Endothelial cell of umbilical vein (primary cell): ENCODE results near the gene SSBP3. TPM values are rescaled to one million over a fixed set of nuclear protein-coding genes. Genes with fewer than 3 reads are reported as not detected.

ENCODE experiments used
- BruUV-seq: library from RNA; stranded (reverse); fragments of 400-500 nt; replicated peaks from 2 replicates; lab custom pipeline; 2021; lab: Mats Ljungman, UMichigan
- CTCF ChIA-PET: fragments of 300-600, 350-600 bp; sonication (Branson Sonifier 250); formaldehyde crosslinking; loops from one replicate; lab custom pipeline; 2021; ENCODE audit warnings: antibody characterized with exemption, inconsistent platforms; lab: Charles Lee
- POLR2A ChIA-PET: fragments of 300-600, 350-600 bp; sonication (Branson Sonifier 250); formaldehyde crosslinking; loops from one replicate; lab custom pipeline; 2021; ENCODE audit warnings: antibody characterized with exemption, inconsistent platforms; lab: Charles Lee
- DNase-seq: peaks from one replicate; pipeline ENCODE4 v3.0.0-alpha.2; 2011; ENCODE audit warnings: low read depth, low spot score
- FAIRE-seq: peaks from 2 replicates; lab custom pipeline; 2011; peaks lifted over from hg19 to GRCh38; lab: Jason Lieb, UNC
- H2AFZ ChIP-seq: 2 replicates; pipeline ENCODE4 v1.6.0; 2012; ENCODE audit warnings: low read depth, low read length, control low read depth, inconsistent platforms
- H3K27ac ChIP-seq: 2 replicates; pipeline ENCODE4 v1.5.1; 2011; ENCODE audit warnings: low read depth, mild to moderate bottlenecking, control low read depth, low read length, moderate library complexity; ENCODE audit not compliant: insufficient read depth
- H3K27me3 ChIP-seq, 2 experiments: 2 replicates each; pipeline versions ENCODE4 v1.6.0 to v1.6.1; 2011; ENCODE audit warnings: low read length in 2 of 2, mixed read lengths in 1 of 2; ENCODE audit not compliant: control insufficient read depth in 2 of 2, insufficient read depth in 2 of 2
- H3K36me3 ChIP-seq, 2 experiments: 2 replicates in 1 of 2; 3 replicates in 1 of 2; pipeline ENCODE4 v1.5.1; 2011; ENCODE audit warnings: low read length in 2 of 2, mild to moderate bottlenecking in 1 of 2, moderate library complexity in 1 of 2; ENCODE audit not compliant: control insufficient read depth in 2 of 2, insufficient read depth in 2 of 2; ENCODE audit errors: extremely low read depth in 1 of 2
- H3K4me1 ChIP-seq: 3 replicates; pipeline ENCODE4 v1.5.1; 2011; ENCODE audit warnings: mild to moderate bottlenecking, low read length; ENCODE audit not compliant: control insufficient read depth, insufficient read depth; ENCODE audit errors: extremely low read depth
- H3K4me2 ChIP-seq: 2 replicates; pipeline ENCODE4 v1.6.1; 2011; ENCODE audit warnings: low read length, control low read depth, mixed read lengths; ENCODE audit not compliant: insufficient read depth
- H3K4me3 ChIP-seq, 3 experiments: fragments of 200-600 bp in 1 of 3; sonication (generic), shearing (Covaris generic) in 1 of 3; replicated peaks in 1 of 3; 2 replicates each; pipeline ENCODE4 v1.5.1; 2011 to 2016; ENCODE audit warnings: control low read depth in 3 of 3, low read length in 3 of 3, mild to moderate bottlenecking in 2 of 3, inconsistent platforms in 1 of 3, low read depth in 1 of 3, moderate library complexity in 1 of 3; ENCODE audit not compliant: insufficient read depth in 1 of 3
- H3K79me2 ChIP-seq: 2 replicates; pipeline ENCODE4 v1.6.0; 2012; ENCODE audit warnings: low read length, inconsistent platforms; ENCODE audit not compliant: control insufficient read depth, insufficient read depth
- H3K9ac ChIP-seq: replicated peaks from 2 replicates; pipeline ENCODE3; 2011; ENCODE audit warnings: low read length, control low read depth; ENCODE audit not compliant: insufficient read depth; ENCODE audit errors: extremely low read depth
- H3K9me1 ChIP-seq: replicated peaks from 3 replicates; pipeline ENCODE4 v1.6.0; 2011; ENCODE audit warnings: mild to moderate bottlenecking, low read length; ENCODE audit not compliant: control insufficient read depth, insufficient read depth; ENCODE audit errors: extremely low read depth
- H3K9me3 ChIP-seq: replicated peaks from 2 replicates; pipeline ENCODE4 v1.5.1; 2012; ENCODE audit warnings: low read length, inconsistent platforms; ENCODE audit not compliant: control insufficient read depth, insufficient read depth
- H4K20me1 ChIP-seq: replicated peaks from 2 replicates; pipeline ENCODE3; 2011; ENCODE audit warnings: mild to moderate bottlenecking, low read length; ENCODE audit not compliant: control insufficient read depth, insufficient read depth; ENCODE audit errors: extremely low read depth
- EZH2 ChIP-seq: IDR thresholded peaks from 2 replicates; pipeline ENCODE4 v1.6.1; 2012; ENCODE audit warnings: borderline replicate concordance, low read depth, mild to moderate bottlenecking, moderate library complexity, low read length, inconsistent platforms; ENCODE audit not compliant: severe bottlenecking
- FOS ChIP-seq: IDR thresholded peaks from 2 replicates; pipeline ENCODE4 v1.6.1; 2011; ENCODE audit warnings: mild to moderate bottlenecking, low read length, moderate library complexity, borderline replicate concordance; ENCODE audit not compliant: insufficient read depth
- GATA2 ChIP-seq: IDR thresholded peaks from 2 replicates; pipeline ENCODE4 v1.7.0; 2011; ENCODE audit warnings: low read depth, mild to moderate bottlenecking, moderate library complexity, mixed read lengths, low read length; ENCODE audit not compliant: insufficient read length, insufficient read depth
- JUN ChIP-seq: IDR thresholded peaks from 2 replicates; pipeline ENCODE4 v1.6.1; 2011; ENCODE audit warnings: borderline replicate concordance, low read depth; ENCODE audit not compliant: insufficient read length, insufficient read depth
- MYC ChIP-seq: IDR thresholded peaks from one replicate; pipeline ENCODE4 v1.6.1; 2011; ENCODE audit warnings: mild to moderate bottlenecking, low read depth, low read length
- POLR2A ChIP-seq: IDR thresholded peaks from 2 replicates; pipeline ENCODE4 v1.6.1; 2012; ENCODE audit warnings: low read depth, mild to moderate bottlenecking, control low read depth, low read length
- POLR2AphosphoS5 ChIP-seq: IDR thresholded peaks from 2 replicates; pipeline ENCODE4 v1.6.1; 2012; ENCODE audit warnings: low read depth, mild to moderate bottlenecking, control low read depth, low read length, moderate library complexity; ENCODE audit not compliant: insufficient read depth
- dilution Hi-C: fragments of 300-500 bp; cut with MboI; formaldehyde crosslinking; loops from one replicate; pipeline ENCODE4 v1.15.0; 2019; ENCODE audit warnings: low sequenced_read_pairs; ENCODE audit not compliant: extremely low pct_ligation_motif_present
- intact Hi-C: fragments of 100-400 bp; cut with micrococcal nuclease; formaldehyde crosslinking; loops from one replicate; pipeline ENCODE4 v1.10.0; 2022
- polyA plus RNA-seq, 4 experiments: library from polyadenylated mRNA; depleted of rRNA in 3 of 4; stranded (reverse) in 3 of 4; unstranded in 1 of 4; fragments of >200 nt; gene quantifications; 2 replicates each; pipeline versions ENCODE4 v1.2.1 to v1.2.3, GENCODE V29; 2011 to 2012; ENCODE audit warnings: missing spikeins in 1 of 4
- total RNA-seq: library from RNA; stranded (reverse); gene quantifications from 2 replicates; pipeline ENCODE4 v1.2.3, GENCODE V29; 2021
- TF ChIP-seq, protein P1 (sequence below): IDR thresholded peaks from 2 replicates; pipeline ENCODE4 v1.6.1; 2011; ENCODE audit not compliant: insufficient read depth, insufficient read length
- TF ChIP-seq, protein P2 (sequence below), 2 donors: IDR thresholded peaks; 1 replicate in 1 of 2; 2 replicates in 1 of 2; pipeline ENCODE4 v1.5.1; 2011; ENCODE audit warnings: low read length in 2 of 2, mild to moderate bottlenecking in 2 of 2, moderate library complexity in 2 of 2, control low read depth in 1 of 2, inconsistent platforms in 1 of 2, low read depth in 1 of 2; ENCODE audit not compliant: insufficient read depth in 1 of 2; ENCODE audit errors: extremely low read depth in 1 of 2

Gene SSBP3
- total and polyA plus RNA-seq, 2 donors (not counting 3 experiments of a cell fraction or from before 2014, with no cell fraction given): 44.9 to 59.4 TPM

DNA sequence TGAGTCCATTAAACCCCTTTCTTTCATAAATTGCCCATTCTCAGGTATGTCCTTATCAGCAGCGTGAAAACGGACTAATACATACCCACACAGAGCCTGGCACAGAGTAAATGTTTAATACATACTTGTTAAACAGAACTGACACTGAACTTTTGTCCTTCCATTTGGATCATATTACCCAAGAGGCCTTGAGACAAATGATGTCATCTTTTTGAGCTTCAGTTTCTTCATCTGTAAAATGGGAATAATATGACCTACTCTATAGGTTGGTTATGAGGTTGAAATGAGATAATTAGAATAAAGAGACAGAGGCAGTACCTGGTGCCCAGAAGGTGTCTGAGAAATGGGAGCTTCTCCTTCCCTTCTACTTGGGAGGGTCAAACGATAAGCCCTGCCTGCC lies 220.1 kb downstream of the SSBP3 start:
- BruUV-seq: no TSS peak
- dilution Hi-C loops (no loop called here), intact Hi-C loops (no loop called here)
- DNase-seq (no peak), FAIRE-seq (no peak)
- no peaks in the 10 kb centered on the region for H3K9me1 ChIP-seq
- H3K4me3 ChIP-seq: no peak overlapping the region
- H2AFZ ChIP-seq: no peak overlapping the region
- H3K4me1 ChIP-seq: peaks cover 5% of the 10 kb centered on the region
- CTCF ChIA-PET: no interaction called here
- no peaks in the 10 kb centered on the region for H3K79me2 ChIP-seq
- no peak for TF ChIP-seq POLR2A
- no peaks in the 10 kb centered on the region for H3K36me3 ChIP-seq
- POLR2A ChIA-PET: no interaction called here
- no peaks in the 10 kb centered on the region for H3K9me3 ChIP-seq
- no peak overlapping the region for H3K27ac ChIP-seq
- no peak overlapping the region for H3K4me2 ChIP-seq
- H4K20me1 ChIP-seq: no peaks in the 10 kb centered on the region
- no peaks in the 10 kb centered on the region for H3K27me3 ChIP-seq
- H3K9ac ChIP-seq: no peak overlapping the region

DNA sequence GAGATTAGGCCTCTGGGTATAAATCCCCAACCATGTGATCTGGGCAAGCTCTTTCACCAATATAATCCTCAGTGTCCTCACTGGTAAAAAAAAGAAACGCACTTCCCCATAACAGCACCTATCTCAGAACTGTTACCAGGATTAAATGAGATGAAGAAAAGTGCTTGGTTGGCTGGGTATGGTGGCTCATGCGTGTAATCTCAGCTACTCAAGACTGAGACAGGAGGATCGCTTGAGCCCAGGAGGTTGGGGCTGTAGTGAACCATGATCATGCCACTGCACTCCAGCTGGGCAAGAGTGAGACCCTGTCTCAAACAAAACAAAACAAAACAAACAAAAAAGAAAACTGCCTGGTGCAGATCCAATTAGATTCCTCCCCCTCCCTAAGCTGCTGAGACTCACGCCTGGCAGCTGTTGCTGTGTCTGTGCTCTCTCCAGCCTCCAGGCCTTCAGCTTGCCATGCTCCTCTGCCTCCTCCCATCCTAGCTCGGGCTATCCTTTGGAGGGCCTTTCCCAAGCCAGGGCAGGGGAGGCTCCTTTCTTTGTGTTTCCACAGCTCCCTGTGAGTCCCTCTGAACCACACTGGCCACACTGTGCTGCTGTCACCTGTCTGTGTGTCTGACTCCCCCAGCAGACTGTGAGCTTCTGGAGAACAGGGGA lies 225.4 kb downstream of the SSBP3 start:
- POLR2A ChIA-PET: interaction anchor here (0.5 kb wide), 1 partner anchor 294 kb away, joined by 4 read pairs; no protein-coding TSS in a partner anchor
- Histone ChIP-seq H3K36me3 (no peaks in the 10 kb centered on the region), H3K9me1 (no peaks in the 10 kb centered on the region), H3K4me1 (peaks cover 5% of the 10 kb centered on the region), H3K79me2 (no peaks in the 10 kb centered on the region), H3K9ac (no peak overlapping the region), H4K20me1 (no peaks in the 10 kb centered on the region), H3K4me3 (no peak overlapping the region), H3K4me2 (no peak overlapping the region), H3K27ac (no peak overlapping the region), H3K9me3 (no peaks in the 10 kb centered on the region), H2AFZ (no peak overlapping the region), H3K27me3 (no peaks in the 10 kb centered on the region)
- intact Hi-C loops (loop anchor here (1.0 kb wide), 1 partner anchor 308 kb away; no protein-coding TSS in a partner anchor), dilution Hi-C loops (no loop called here)
- CTCF ChIA-PET: interaction anchor here (0.6 to 4.1 kb wide), 16 partner anchors 8 to 308 kb away, joined by 3 to 21 read pairs (median 5); partner anchors contain the start of genes CYB5RL, MRPL37 and SSBP3
- BruUV-seq: no TSS peak
- no peak for DNase-seq
- no peak for FAIRE-seq
- TF ChIP-seq GATA2 (no peak), POLR2AphosphoS5 (no peak), POLR2A (no peak), JUN (no peak), EZH2 (no peak), FOS (no peak), MYC (no peak)
- TF ChIP-seq, protein P1, sequence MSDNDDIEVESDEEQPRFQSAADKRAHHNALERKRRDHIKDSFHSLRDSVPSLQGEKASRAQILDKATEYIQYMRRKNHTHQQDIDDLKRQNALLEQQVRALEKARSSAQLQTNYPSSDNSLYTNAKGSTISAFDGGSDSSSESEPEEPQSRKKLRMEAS: no peak
- TF ChIP-seq, protein P2, sequence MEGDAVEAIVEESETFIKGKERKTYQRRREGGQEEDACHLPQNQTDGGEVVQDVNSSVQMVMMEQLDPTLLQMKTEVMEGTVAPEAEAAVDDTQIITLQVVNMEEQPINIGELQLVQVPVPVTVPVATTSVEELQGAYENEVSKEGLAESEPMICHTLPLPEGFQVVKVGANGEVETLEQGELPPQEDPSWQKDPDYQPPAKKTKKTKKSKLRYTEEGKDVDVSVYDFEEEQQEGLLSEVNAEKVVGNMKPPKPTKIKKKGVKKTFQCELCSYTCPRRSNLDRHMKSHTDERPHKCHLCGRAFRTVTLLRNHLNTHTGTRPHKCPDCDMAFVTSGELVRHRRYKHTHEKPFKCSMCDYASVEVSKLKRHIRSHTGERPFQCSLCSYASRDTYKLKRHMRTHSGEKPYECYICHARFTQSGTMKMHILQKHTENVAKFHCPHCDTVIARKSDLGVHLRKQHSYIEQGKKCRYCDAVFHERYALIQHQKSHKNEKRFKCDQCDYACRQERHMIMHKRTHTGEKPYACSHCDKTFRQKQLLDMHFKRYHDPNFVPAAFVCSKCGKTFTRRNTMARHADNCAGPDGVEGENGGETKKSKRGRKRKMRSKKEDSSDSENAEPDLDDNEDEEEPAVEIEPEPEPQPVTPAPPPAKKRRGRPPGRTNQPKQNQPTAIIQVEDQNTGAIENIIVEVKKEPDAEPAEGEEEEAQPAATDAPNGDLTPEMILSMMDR (IDR thresholded peaks at IDR 0.05; ENCODE audit: extremely low read depth in 1 of 2, insufficient read depth in 1 of 2, low read depth in 1 of 2, low read length in 2 of 2): no peak
